H1 (cell line): ENCODE data around the gene YTHDC2. TPM values are rescaled to one million over a fixed set of nuclear protein-coding genes. Genes with fewer than 3 reads are reported as not detected.

Source experiments
- CTCF ChIA-PET: fragments of 300-600 bp; sonication (Branson Sonifier 250); formaldehyde crosslinking; loops from one replicate; lab custom pipeline; 2021; ENCODE audit not compliant: partially characterized antibody; lab: Charles Lee
- POLR2A ChIA-PET: fragments of 300-600 bp; sonication (Branson Sonifier 250); formaldehyde crosslinking; loops from one replicate; lab custom pipeline; 2021; ENCODE audit warnings: inconsistent platforms; ENCODE audit not compliant: partially characterized antibody; lab: Charles Lee
- DNase-seq, 2 experiments: peaks; one replicate each; pipeline versions ENCODE4 v3.0.0 to v3.0.0-alpha.2; 2010 to 2022; ENCODE audit warnings: low spot score in 2 of 2, low read depth in 1 of 2, mixed read lengths in 1 of 2
- FAIRE-seq: peaks from 2 replicates; lab custom pipeline; 2011; peaks lifted over from hg19 to GRCh38; lab: Jason Lieb, UNC
- H2AFZ ChIP-seq: 2 replicates; pipeline ENCODE4 v1.8.1; 2012; ENCODE audit warnings: low read length, inconsistent platforms
- H2AK5ac ChIP-seq: 2 replicates; pipeline ENCODE4 v1.6.1; 2013; ENCODE audit warnings: low read depth, low read length
- H2BK120ac ChIP-seq: replicated peaks from 2 replicates; pipeline ENCODE3; 2013; ENCODE audit warnings: low read depth, low read length, inconsistent platforms
- H2BK12ac ChIP-seq: 2 replicates; pipeline ENCODE4 v1.6.1; 2013; ENCODE audit warnings: low read depth, low read length
- H2BK15ac ChIP-seq: 2 replicates; pipeline ENCODE4 v1.6.1; 2013; ENCODE audit warnings: low read length
- H2BK20ac ChIP-seq: 2 replicates; pipeline ENCODE4 v1.6.1; 2013; ENCODE audit warnings: low read length
- H2BK5ac ChIP-seq: 2 replicates; pipeline ENCODE4 v1.6.1; 2013; ENCODE audit warnings: low read depth, low read length
- H3K14ac ChIP-seq: 2 replicates; pipeline ENCODE4 v1.6.1; 2013; ENCODE audit warnings: inconsistent platforms; ENCODE audit not compliant: insufficient read length
- H3K18ac ChIP-seq: 2 replicates; pipeline ENCODE4 v1.6.1; 2013; ENCODE audit warnings: low read length; ENCODE audit errors: extremely low read depth
- H3K23ac ChIP-seq: 2 replicates; pipeline ENCODE4 v1.6.1; 2013; ENCODE audit warnings: inconsistent platforms; ENCODE audit not compliant: insufficient read length
- H3K23me2 ChIP-seq: 2 replicates; pipeline ENCODE4 v1.6.1; 2013; ENCODE audit warnings: low read depth, low read length
- H3K27ac ChIP-seq: 2 replicates; pipeline ENCODE4 v1.6.1; 2011; ENCODE audit warnings: low read depth, low read length, inconsistent platforms
- H3K27me3 ChIP-seq, 4 experiments: replicated peaks in 1 of 4; 1 replicate in 1 of 4; 2 replicates in 3 of 4; pipeline versions ENCODE4 v1.6.1 to v1.8.1; 2011 to 2013; ENCODE audit warnings: low read length in 3 of 4, mild to moderate bottlenecking in 3 of 4, inconsistent platforms in 2 of 4, mixed read lengths in 2 of 4, moderate library complexity in 1 of 4; ENCODE audit not compliant: control insufficient read depth in 3 of 4, insufficient read depth in 3 of 4; ENCODE audit errors: extremely low read depth in 1 of 4
- H3K36me3 ChIP-seq, 4 experiments: 2 replicates each; pipeline versions ENCODE4 v1.6.1 to v1.8.1; 2011 to 2013; ENCODE audit warnings: mild to moderate bottlenecking in 4 of 4, low read length in 3 of 4, moderate library complexity in 2 of 4, control low read depth in 1 of 4, inconsistent platforms in 1 of 4; ENCODE audit not compliant: insufficient read depth in 4 of 4, control insufficient read depth in 2 of 4
- H3K4ac ChIP-seq: replicated peaks from 2 replicates; pipeline ENCODE3; 2013; ENCODE audit warnings: low read length, low read depth, mixed read lengths, inconsistent platforms; ENCODE audit not compliant: insufficient read length
- H3K4me1 ChIP-seq, 4 experiments: replicated peaks in 1 of 4; 1 replicate in 1 of 4; 2 replicates in 3 of 4; pipeline versions ENCODE4 v1.6.1 to v1.8.1; 2011 to 2013; ENCODE audit warnings: low read length in 3 of 4, inconsistent platforms in 2 of 4, mixed read lengths in 1 of 4; ENCODE audit not compliant: insufficient read depth in 4 of 4, control insufficient read depth in 3 of 4
- H3K4me2 ChIP-seq, 2 experiments: 2 replicates each; pipeline versions ENCODE4 v1.6.1 to v1.8.1; 2011 to 2013; ENCODE audit warnings: low read depth in 2 of 2, low read length in 2 of 2, control low read depth in 1 of 2, inconsistent platforms in 1 of 2, mild to moderate bottlenecking in 1 of 2; ENCODE audit not compliant: insufficient read depth in 1 of 2
- H3K4me3 ChIP-seq, 4 experiments: fragments of 200-600, 300-600 bp in 1 of 4; sonication (generic), shearing (Covaris generic), sonication (Bioruptor Twin) in 1 of 4; 2 replicates each; pipeline versions ENCODE4 v1.5.1 to v1.8.1; 2011 to 2016; ENCODE audit warnings: low read length in 4 of 4, low read depth in 3 of 4, control low read depth in 2 of 4, inconsistent platforms in 2 of 4, mild to moderate bottlenecking in 2 of 4, mixed read lengths in 1 of 4, moderate library complexity in 1 of 4; ENCODE audit not compliant: insufficient read depth in 2 of 4; ENCODE audit errors: extremely low read depth in 1 of 4
- H3K56ac ChIP-seq: replicated peaks from 2 replicates; pipeline ENCODE3; 2013; ENCODE audit warnings: low read depth, mild to moderate bottlenecking, mixed read lengths, low read length, inconsistent platforms; ENCODE audit not compliant: insufficient read length
- H3K79me1 ChIP-seq: 2 replicates; pipeline ENCODE4 v1.6.1; 2013; ENCODE audit warnings: low read depth, low read length, control low read depth
- H3K79me2 ChIP-seq, 2 experiments: 2 replicates each; pipeline versions ENCODE4 v1.6.1 to v1.8.1; 2012 to 2013; ENCODE audit warnings: low read length in 2 of 2, mild to moderate bottlenecking in 2 of 2, inconsistent platforms in 1 of 2; ENCODE audit not compliant: insufficient read depth in 2 of 2, control insufficient read depth in 1 of 2
- H3K9ac ChIP-seq, 4 experiments: replicated peaks in 1 of 4; 1 replicate in 1 of 4; 2 replicates in 3 of 4; pipeline versions ENCODE4 v1.6.1 to v1.8.1; 2011 to 2013; ENCODE audit warnings: low read depth in 3 of 4, low read length in 3 of 4, control low read depth in 2 of 4, mild to moderate bottlenecking in 2 of 4, moderate library complexity in 2 of 4, inconsistent platforms in 1 of 4; ENCODE audit errors: extremely low read depth in 1 of 4
- H3K9me3 ChIP-seq, 2 experiments: 2 replicates each; pipeline versions ENCODE4 v1.6.1 to v1.8.1; 2012 to 2013; ENCODE audit warnings: mild to moderate bottlenecking in 2 of 2, moderate library complexity in 2 of 2, control low read depth in 1 of 2, inconsistent platforms in 1 of 2, low read depth in 1 of 2, low read length in 1 of 2, mixed read lengths in 1 of 2; ENCODE audit not compliant: insufficient read depth in 2 of 2
- H4K20me1 ChIP-seq, 2 experiments: replicated peaks in 1 of 2; 2 replicates each; pipeline versions ENCODE3 to v1.8.1; 2011 to 2013; ENCODE audit warnings: inconsistent platforms in 2 of 2, low read length in 2 of 2, mild to moderate bottlenecking in 1 of 2; ENCODE audit not compliant: insufficient read depth in 2 of 2, control insufficient read depth in 1 of 2
- H4K5ac ChIP-seq: 2 replicates; pipeline ENCODE4 v1.6.1; 2013; ENCODE audit warnings: low read length, low read depth, mixed read lengths, inconsistent platforms; ENCODE audit not compliant: insufficient read length
- H4K8ac ChIP-seq: 2 replicates; pipeline ENCODE4 v1.8.0; 2013; ENCODE audit warnings: mild to moderate bottlenecking, moderate library complexity, low read length, inconsistent platforms; ENCODE audit not compliant: insufficient read depth; ENCODE audit errors: extremely low read depth
- H4K91ac ChIP-seq: replicated peaks from 2 replicates; pipeline ENCODE3; 2013; ENCODE audit warnings: low read length, mixed read lengths, inconsistent platforms; ENCODE audit not compliant: insufficient read length
- ASH2L ChIP-seq: fragments of 200-600, 300-600 bp; sonication (generic); IDR thresholded peaks from one replicate; pipeline ENCODE4 v1.7.1; 2017; ENCODE audit warnings: low read length
- NRF1 ChIP-seq: IDR thresholded peaks from 2 replicates; pipeline ENCODE4 v1.6.1; 2011; ENCODE audit warnings: mild to moderate bottlenecking, low read depth, low read length, improper control_type of control experiment
- POLR2AphosphoS5 ChIP-seq: IDR thresholded peaks from 2 replicates; pipeline ENCODE4 v1.6.1; 2011; ENCODE audit warnings: low read depth, low read length
- TEAD4 ChIP-seq: IDR thresholded peaks from 2 replicates; pipeline ENCODE4 v1.6.1; 2012; ENCODE audit warnings: low read depth, low read length, inconsistent platforms, mixed read lengths
- WGBS, 2 experiments: shearing (Covaris generic) in 1 of 2; methylation state at CpG; one replicate each; pipeline versions ENCODE4 v1.1.6 to v1.1.7; 2013 to 2015; ENCODE audit warnings: low lambda C conversion rate in 2 of 2, mixed read lengths in 2 of 2, inconsistent platforms in 1 of 2, low coverage in 1 of 2, missing lambda C conversion rate in 1 of 2; ENCODE audit not compliant: insufficient replicate concordance in 2 of 2, insufficient coverage in 1 of 2, insufficient read length in 1 of 2; ENCODE audit errors: extremely low coverage in 1 of 2, missing lambda C conversion rate in 1 of 2; 5-methylcytosine and 5-hydroxymethylcytosine counted together
- polyA plus RNA-seq, 7 experiments: library from polyadenylated mRNA; depleted of rRNA in 3 of 7; stranded (reverse) in 5 of 7; unstranded in 2 of 7; fragments of >200 nt in 5 of 7; fragments of 200-250 nt in 2 of 7; gene quantifications; 1 replicate in 5 of 7; 2 replicates in 1 of 7; 4 replicates in 1 of 7; pipeline versions ENCODE4 v1.2.1 to v1.2.3, GENCODE V29; 2011 to 2013; ENCODE audit warnings: missing spikeins in 2 of 7, mixed read lengths in 2 of 7
- total RNA-seq: library from RNA; stranded (reverse); fragmentation: NEBNext Ultra II Directional; extraction: Animal tissue kit (Norgen Biotek cat#: 25700); gene quantifications from 2 replicates; pipeline ENCODE4 v1.2.1, GENCODE V29; 2021
- TF ChIP-seq, protein P1 (sequence below): IDR thresholded peaks from 2 replicates; pipeline ENCODE4 v1.6.1; 2012; ENCODE audit warnings: inconsistent platforms
- TF ChIP-seq, protein P2 (sequence below), 3 experiments: IDR thresholded peaks; 1 replicate in 2 of 3; 2 replicates in 1 of 3; pipeline versions ENCODE4 v1.5.1 to v1.6.1; 2011; ENCODE audit warnings: low read length in 3 of 3, mild to moderate bottlenecking in 3 of 3, inconsistent platforms in 2 of 3, low read depth in 1 of 3, moderate library complexity in 1 of 3; ENCODE audit not compliant: insufficient read depth in 1 of 3; ENCODE audit errors: control extremely low read depth in 1 of 3

The YTHDC2 gene
- total and polyA plus RNA-seq, 2 of the 8 experiments (the other 6 are each of a cell fraction or from before 2014, with no cell fraction given) = 4.3 to 20.1 TPM

DNA sequence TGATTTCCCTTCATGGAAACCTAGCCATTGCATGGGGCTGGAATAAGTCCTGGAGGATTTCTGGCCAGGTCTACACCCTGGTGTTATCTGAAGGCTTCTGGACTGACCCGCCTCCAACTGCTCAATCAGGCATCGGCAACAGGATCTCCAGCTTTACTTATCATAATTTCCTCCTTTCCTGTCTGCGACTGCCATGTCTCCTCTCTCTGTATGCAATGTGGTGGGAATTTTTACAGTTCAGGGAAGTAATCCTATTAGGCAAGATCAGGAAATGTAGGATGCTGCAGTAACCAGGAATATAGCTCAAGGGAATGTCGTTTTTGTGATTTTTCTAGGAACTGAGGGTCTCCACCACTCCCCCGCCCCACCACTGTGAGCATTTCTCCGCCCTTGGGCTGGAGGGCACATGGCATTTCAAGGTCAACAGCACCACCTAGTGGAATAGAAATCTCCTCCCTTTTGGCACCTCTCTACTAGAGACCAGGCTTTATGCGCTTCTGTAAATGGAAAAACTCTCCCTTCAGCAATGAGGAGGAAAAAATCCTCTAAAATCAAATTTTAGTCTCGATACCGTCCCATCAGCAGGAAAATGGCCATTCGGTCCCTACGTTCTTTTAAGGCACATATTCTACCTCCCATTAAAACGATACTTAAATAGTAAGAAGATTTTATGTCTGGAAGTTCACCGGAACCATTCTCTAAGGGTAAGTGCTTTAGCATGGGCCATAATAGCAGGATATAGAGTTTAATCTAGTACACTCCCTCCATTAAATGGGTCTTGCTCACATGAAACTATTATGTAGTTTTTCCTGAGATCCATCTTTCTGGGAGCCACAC lies 93.0 kb downstream of the YTHDC2 start:
- peak overlapping the region in 1 of 2 experiments; percentile 21; a peak in 1 of 4 replicates for H3K4me2 ChIP-seq
- TF ChIP-seq, protein P1, sequence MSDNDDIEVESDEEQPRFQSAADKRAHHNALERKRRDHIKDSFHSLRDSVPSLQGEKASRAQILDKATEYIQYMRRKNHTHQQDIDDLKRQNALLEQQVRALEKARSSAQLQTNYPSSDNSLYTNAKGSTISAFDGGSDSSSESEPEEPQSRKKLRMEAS = peak; percentile 59; the same call in 1 of the 2 replicates
- TF ChIP-seq POLR2AphosphoS5 (no peak), NRF1 (no peak), ASH2L (no peak), TEAD4 (peak; percentile 47; the same call in 1 of the 2 replicates)
- TF ChIP-seq, protein P2, sequence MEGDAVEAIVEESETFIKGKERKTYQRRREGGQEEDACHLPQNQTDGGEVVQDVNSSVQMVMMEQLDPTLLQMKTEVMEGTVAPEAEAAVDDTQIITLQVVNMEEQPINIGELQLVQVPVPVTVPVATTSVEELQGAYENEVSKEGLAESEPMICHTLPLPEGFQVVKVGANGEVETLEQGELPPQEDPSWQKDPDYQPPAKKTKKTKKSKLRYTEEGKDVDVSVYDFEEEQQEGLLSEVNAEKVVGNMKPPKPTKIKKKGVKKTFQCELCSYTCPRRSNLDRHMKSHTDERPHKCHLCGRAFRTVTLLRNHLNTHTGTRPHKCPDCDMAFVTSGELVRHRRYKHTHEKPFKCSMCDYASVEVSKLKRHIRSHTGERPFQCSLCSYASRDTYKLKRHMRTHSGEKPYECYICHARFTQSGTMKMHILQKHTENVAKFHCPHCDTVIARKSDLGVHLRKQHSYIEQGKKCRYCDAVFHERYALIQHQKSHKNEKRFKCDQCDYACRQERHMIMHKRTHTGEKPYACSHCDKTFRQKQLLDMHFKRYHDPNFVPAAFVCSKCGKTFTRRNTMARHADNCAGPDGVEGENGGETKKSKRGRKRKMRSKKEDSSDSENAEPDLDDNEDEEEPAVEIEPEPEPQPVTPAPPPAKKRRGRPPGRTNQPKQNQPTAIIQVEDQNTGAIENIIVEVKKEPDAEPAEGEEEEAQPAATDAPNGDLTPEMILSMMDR (IDR thresholded peaks at IDR 0.05; ENCODE audit: control extremely low read depth in 1 of 3, insufficient read depth in 1 of 3, low read depth in 1 of 3, low read length in 3 of 3) = peak; percentile 49 to 86 (median 86)

More for the DNA sequence above, 93.0 kb downstream of the YTHDC2 start:
- Histone ChIP-seq H3K14ac (no peak overlapping the region), H4K8ac (no peak overlapping the region), H3K18ac (peak overlapping the region; percentile 24; the same call in 1 of the 2 replicates), H3K27me3 (no peaks in the 10 kb centered on the region), H3K23ac (no peak overlapping the region), H2BK20ac (no peak overlapping the region), H3K79me1 (no peaks in the 10 kb centered on the region), H2BK5ac (no peak overlapping the region), H3K56ac (no peak overlapping the region), H3K4me3 (no peak overlapping the region), H3K4ac (no peak overlapping the region), H4K91ac (no peak overlapping the region), H3K4me1 (no peaks in the 10 kb centered on the region; a peak in 2 of 7 replicates), H2AFZ (peak overlapping the region; percentile 90), H3K79me2 (no peaks in the 10 kb centered on the region), H2BK15ac (no peak overlapping the region), H3K36me3 (no peaks in the 10 kb centered on the region), H2AK5ac (no peak overlapping the region), H4K20me1 (no peaks in the 10 kb centered on the region), H3K9ac (peak overlapping the region in 1 of 4 experiments; percentile 37; a peak in 1 of 7 replicates), H4K5ac (no peak overlapping the region), H3K9me3 (peaks cover 7 to 10% of the 10 kb centered on the region in 2 experiments; a peak in 3 of 4 replicates), H3K27ac (no peak overlapping the region), H3K23me2 (no peaks in the 10 kb centered on the region), H2BK12ac (no peak overlapping the region), H2BK120ac (no peak overlapping the region)
- DNase-seq = peak; percentile 23 to 73
- POLR2A ChIA-PET = interaction anchor here (1.1 kb wide), 1 partner anchor 1446 kb away, joined by 3 read pairs; no protein-coding TSS in a partner anchor
- CTCF ChIA-PET = interaction anchor here (0.6 to 3.2 kb wide), 46 partner anchors 8 to 1431 kb away, joined by 3 to 19 read pairs (median 4); partner anchors contain the start of gene YTHDC2
- FAIRE-seq = peak; percentile 99
- 49% methylated on average over 13 of the region's 13 CpGs; no CpG with 5 or more reads in 1 of the 2 experiments for WGBS, 2 experiments
